Mucosa of descending colon (tissue), 3 donors: ENCODE results near the gene SKOR1. TPM values are rescaled to one million over a fixed set of nuclear protein-coding genes. Genes with fewer than 3 reads are reported as not detected.

ENCODE experiments used
- ATAC-seq: fragments of 200-7000 bp; cut with Tn5 transposase; one replicate; pipeline ENCODE4 v1.9.1; 2020; ENCODE audit warnings: mild to moderate bottlenecking, moderate library complexity
- DNase-seq, 3 donors: peaks; one replicate each; pipeline ENCODE4 v3.0.0-alpha.2; 2020
- H3K36me3 ChIP-seq: fragments of 200-600 bp; one replicate; pipeline ENCODE4 v1.8.0; 2021; ENCODE audit warnings: low read depth, mild to moderate bottlenecking
- H3K4me1 ChIP-seq: fragments of 200-600 bp; one replicate; pipeline ENCODE4 v1.8.0; 2021; ENCODE audit warnings: low read depth, mild to moderate bottlenecking
- H3K4me3 ChIP-seq: fragments of 200-600 bp; one replicate; pipeline ENCODE4 v1.8.0; 2021; ENCODE audit warnings: mild to moderate bottlenecking
- H3K9me3 ChIP-seq: fragments of 200-600 bp; one replicate; pipeline ENCODE4 v1.8.0; 2021; ENCODE audit warnings: mild to moderate bottlenecking
- intact Hi-C, 2 donors: fragments of 100-400 bp; cut with DNase I in 1 of 2; cut with micrococcal nuclease in 1 of 2; formaldehyde crosslinking; loops; one replicate each; pipeline versions ENCODE4 v1.11.0 to v1.11.1; 2022; cut with DNase I, micrococcal nuclease
- total RNA-seq, 3 donors: library from RNA; stranded (reverse); fragmentation: NEBNext Ultra II Directional in 2 of 3; extraction: Animal tissue kit (Norgen Biotek cat#: 25700) in 2 of 3; gene quantifications; one replicate each; pipeline versions ENCODE4 v1.2.1 to v1.2.4, GENCODE V29; 2021 to 2023
- TF ChIP-seq, protein P1 (sequence below): fragments of 200-600 bp; IDR thresholded peaks from one replicate; pipeline ENCODE4 v1.8.0; 2022; ENCODE audit warnings: antibody characterized with exemption, mild to moderate bottlenecking
- donor health status: DM: no; HTN: no; CAD: no; lungs with moderate emphysema.
- donor health status: DM: no; HTN: no; CAD: no.
- donor health status: DM: no; HTN: yes; CAD: no.

SKOR1 gene
- total RNA-seq, 3 donors from 2014 or later, result 0.34 to 0.63 (median 0.58) TPM

DNA sequence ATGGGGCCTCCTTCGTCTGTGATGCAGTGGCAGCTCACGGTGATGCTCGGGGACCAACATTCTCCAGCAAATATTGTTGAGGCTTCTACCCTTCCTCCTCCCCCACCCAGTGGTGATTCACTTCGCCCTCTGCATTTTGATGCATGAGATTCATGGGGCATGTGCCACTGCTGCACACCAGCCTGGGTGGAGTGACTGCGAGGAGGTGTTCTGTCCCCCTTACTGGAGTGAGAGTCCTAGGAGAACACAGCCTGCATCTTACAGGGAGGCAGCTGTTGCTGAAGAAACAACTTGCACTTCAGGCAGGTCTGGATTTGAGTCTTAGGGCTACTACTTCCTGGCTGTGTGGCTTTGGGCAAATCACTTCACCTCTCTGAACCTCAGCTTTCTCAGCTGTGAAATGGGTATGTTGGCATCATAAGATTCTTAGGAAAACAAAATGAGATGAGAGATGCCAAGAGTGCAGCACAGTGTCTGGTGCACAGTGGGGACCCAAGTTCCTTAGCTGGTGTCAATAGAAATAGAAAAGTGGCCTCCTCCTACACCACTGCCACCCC lies 10.2 kb upstream of the SKOR1 start:
- H3K36me3 ChIP-seq, result no peaks in the 10 kb centered on the region
- H3K9me3 ChIP-seq, result no peaks in the 10 kb centered on the region
- TF ChIP-seq, protein P1, sequence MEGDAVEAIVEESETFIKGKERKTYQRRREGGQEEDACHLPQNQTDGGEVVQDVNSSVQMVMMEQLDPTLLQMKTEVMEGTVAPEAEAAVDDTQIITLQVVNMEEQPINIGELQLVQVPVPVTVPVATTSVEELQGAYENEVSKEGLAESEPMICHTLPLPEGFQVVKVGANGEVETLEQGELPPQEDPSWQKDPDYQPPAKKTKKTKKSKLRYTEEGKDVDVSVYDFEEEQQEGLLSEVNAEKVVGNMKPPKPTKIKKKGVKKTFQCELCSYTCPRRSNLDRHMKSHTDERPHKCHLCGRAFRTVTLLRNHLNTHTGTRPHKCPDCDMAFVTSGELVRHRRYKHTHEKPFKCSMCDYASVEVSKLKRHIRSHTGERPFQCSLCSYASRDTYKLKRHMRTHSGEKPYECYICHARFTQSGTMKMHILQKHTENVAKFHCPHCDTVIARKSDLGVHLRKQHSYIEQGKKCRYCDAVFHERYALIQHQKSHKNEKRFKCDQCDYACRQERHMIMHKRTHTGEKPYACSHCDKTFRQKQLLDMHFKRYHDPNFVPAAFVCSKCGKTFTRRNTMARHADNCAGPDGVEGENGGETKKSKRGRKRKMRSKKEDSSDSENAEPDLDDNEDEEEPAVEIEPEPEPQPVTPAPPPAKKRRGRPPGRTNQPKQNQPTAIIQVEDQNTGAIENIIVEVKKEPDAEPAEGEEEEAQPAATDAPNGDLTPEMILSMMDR, result no peak
- no peaks in the 10 kb centered on the region for H3K4me1 ChIP-seq
- intact Hi-C loops, result no loop called here
- no peak overlapping the region for H3K4me3 ChIP-seq
- no peak for ATAC-seq
- DNase-seq, result no peak

DNA sequence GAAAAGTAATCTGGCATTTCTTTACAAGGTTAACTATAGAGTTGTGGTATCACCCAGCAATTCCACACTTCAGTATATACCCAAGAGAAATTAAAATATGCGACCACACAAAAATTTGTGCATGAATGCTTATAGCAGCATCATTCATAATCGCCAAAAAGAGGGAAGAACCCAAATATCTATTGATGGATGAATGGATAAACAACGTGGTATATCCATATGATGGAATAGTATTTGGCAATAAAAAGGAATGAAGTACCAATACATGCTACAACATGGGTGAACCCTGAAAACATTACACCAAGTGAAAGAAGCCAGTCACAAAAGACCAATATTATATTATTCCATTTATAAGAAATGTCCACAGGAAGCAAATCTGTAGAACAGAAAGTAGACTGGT lies 8.6 kb upstream of the SKOR1 start:
- no peaks in the 10 kb centered on the region for H3K9me3 ChIP-seq
- no peak for ATAC-seq
- H3K4me3 ChIP-seq, result no peak overlapping the region
- DNase-seq, result no peak
- intact Hi-C loops, result no loop called here
- no peaks in the 10 kb centered on the region for H3K36me3 ChIP-seq
- TF ChIP-seq, protein P1, result no peak
- no peaks in the 10 kb centered on the region for H3K4me1 ChIP-seq

GRCh38 chr15:67818464-67818863 lies 6.8 kb upstream of the SKOR1 start:
- H3K4me1 ChIP-seq, result no peaks in the 10 kb centered on the region
- TF ChIP-seq, protein P1, result no peak
- intact Hi-C loops, result no loop called here

DNA sequence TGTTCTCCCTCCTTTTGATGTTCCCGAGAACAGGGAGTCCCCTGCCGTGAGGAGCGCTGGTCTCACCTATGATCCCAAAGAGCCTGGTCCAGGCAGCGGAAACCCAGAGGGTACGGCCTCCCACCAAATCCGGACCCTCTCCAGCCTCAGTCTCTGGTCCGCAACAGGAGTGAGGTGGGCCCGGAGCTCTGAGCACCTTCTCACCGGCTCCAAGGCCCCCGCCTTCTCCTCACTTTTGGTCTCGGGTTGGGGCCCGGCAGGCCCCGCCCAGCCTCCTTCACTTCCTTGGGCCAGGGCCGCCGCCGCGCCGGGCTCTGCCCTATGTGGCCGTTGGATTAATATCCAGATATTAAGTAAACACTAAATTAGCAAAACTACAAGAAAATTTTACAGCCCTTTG lies 5.7 kb upstream of the SKOR1 start:
- Histone ChIP-seq H3K9me3 (no peaks in the 10 kb centered on the region), H3K4me1 (no peaks in the 10 kb centered on the region), H3K36me3 (no peaks in the 10 kb centered on the region), H3K4me3 (no peak overlapping the region)
- ATAC-seq, result no peak
- TF ChIP-seq, protein P1, result no peak
- intact Hi-C loops, result no loop called here
- no peak for DNase-seq

More at GRCh38 chr15:67818464-67818863, 6.8 kb upstream of the SKOR1 start:
- DNase-seq, result no peak
- Histone ChIP-seq H3K4me3 (no peak overlapping the region), H3K9me3 (no peaks in the 10 kb centered on the region), H3K36me3 (no peaks in the 10 kb centered on the region)
- ATAC-seq, result no peak

GRCh38 chr15:67820122-67820991 lies 5.0 kb upstream of the SKOR1 start:
- Histone ChIP-seq H3K4me3 (no peak overlapping the region), H3K4me1 (peaks cover under 1% of the 10 kb centered on the region), H3K36me3 (no peaks in the 10 kb centered on the region), H3K9me3 (no peaks in the 10 kb centered on the region)
- DNase-seq (no peak), ATAC-seq (no peak)
- intact Hi-C loops, result no loop called here
- TF ChIP-seq, protein P1, result no peak
